H1 (cell line): ENCODE measurements around the gene LPCAT3. TPM values are rescaled to one million over a fixed set of nuclear protein-coding genes. Genes with fewer than 3 reads are reported as not detected.

ENCODE experiments used
- BCL11A ChIP-seq, 2 experiments: IDR thresholded peaks; one replicate each; pipeline ENCODE4 v1.6.1; 2011; ENCODE audit warnings: low read depth in 2 of 2, low read length in 2 of 2, mild to moderate bottlenecking in 2 of 2
- CHD1 ChIP-seq: IDR thresholded peaks from 2 replicates; pipeline ENCODE4 v1.6.1; 2012; ENCODE audit warnings: low read depth, low read length, improper control_type of control experiment
- CHD7 ChIP-seq: fragments of 300-600 bp; sonication (generic); IDR thresholded peaks from 2 replicates; pipeline ENCODE4 v1.7.1; 2012; ENCODE audit warnings: low read length, moderate library complexity, mild to moderate bottlenecking, inconsistent platforms; ENCODE audit not compliant: insufficient replicate concordance
- EZH2 ChIP-seq: fragments of 200-600 bp; sonication (generic); IDR thresholded peaks from 2 replicates; pipeline ENCODE4 v1.7.1; 2012; ENCODE audit warnings: low read depth, mild to moderate bottlenecking, moderate library complexity, low read length, inconsistent platforms; ENCODE audit not compliant: severe bottlenecking
- GABPA ChIP-seq: IDR thresholded peaks from 2 replicates; pipeline ENCODE4 v1.6.1; 2011; ENCODE audit warnings: mild to moderate bottlenecking, low read length, moderate library complexity, borderline replicate concordance; ENCODE audit not compliant: insufficient read depth
- HDAC6 ChIP-seq: IDR thresholded peaks from one replicate; pipeline ENCODE4 v1.7.1; 2012; ENCODE audit warnings: low read depth, mild to moderate bottlenecking, inconsistent platforms, low read length, moderate library complexity
- SP1 ChIP-seq: IDR thresholded peaks from 2 replicates; pipeline ENCODE4 v1.6.1; 2011; ENCODE audit warnings: low read depth, low read length
- SP4 ChIP-seq: IDR thresholded peaks from 2 replicates; pipeline ENCODE4 v1.6.1; 2012; ENCODE audit warnings: low read length, inconsistent platforms
- TAF1 ChIP-seq: IDR thresholded peaks from 2 replicates; pipeline ENCODE4 v1.6.1; 2011; ENCODE audit warnings: mild to moderate bottlenecking, low read depth, low read length
- polyA plus RNA-seq, 7 experiments: library from polyadenylated mRNA; depleted of rRNA in 3 of 7; stranded (reverse) in 5 of 7; unstranded in 2 of 7; fragments of >200 nt in 5 of 7; fragments of 200-250 nt in 2 of 7; gene quantifications; 1 replicate in 5 of 7; 2 replicates in 1 of 7; 4 replicates in 1 of 7; pipeline versions ENCODE4 v1.2.1 to v1.2.3, GENCODE V29; 2011 to 2013; ENCODE audit warnings: missing spikeins in 2 of 7, mixed read lengths in 2 of 7
- total RNA-seq: library from RNA; stranded (reverse); fragmentation: NEBNext Ultra II Directional; extraction: Animal tissue kit (Norgen Biotek cat#: 25700); gene quantifications from 2 replicates; pipeline ENCODE4 v1.2.1, GENCODE V29; 2021

LPCAT3 gene
- total and polyA plus RNA-seq, 2 of the 8 experiments (the other 6 are each of a cell fraction or from before 2014, with no cell fraction given) = 55.8 to 70.4 TPM

DNA sequence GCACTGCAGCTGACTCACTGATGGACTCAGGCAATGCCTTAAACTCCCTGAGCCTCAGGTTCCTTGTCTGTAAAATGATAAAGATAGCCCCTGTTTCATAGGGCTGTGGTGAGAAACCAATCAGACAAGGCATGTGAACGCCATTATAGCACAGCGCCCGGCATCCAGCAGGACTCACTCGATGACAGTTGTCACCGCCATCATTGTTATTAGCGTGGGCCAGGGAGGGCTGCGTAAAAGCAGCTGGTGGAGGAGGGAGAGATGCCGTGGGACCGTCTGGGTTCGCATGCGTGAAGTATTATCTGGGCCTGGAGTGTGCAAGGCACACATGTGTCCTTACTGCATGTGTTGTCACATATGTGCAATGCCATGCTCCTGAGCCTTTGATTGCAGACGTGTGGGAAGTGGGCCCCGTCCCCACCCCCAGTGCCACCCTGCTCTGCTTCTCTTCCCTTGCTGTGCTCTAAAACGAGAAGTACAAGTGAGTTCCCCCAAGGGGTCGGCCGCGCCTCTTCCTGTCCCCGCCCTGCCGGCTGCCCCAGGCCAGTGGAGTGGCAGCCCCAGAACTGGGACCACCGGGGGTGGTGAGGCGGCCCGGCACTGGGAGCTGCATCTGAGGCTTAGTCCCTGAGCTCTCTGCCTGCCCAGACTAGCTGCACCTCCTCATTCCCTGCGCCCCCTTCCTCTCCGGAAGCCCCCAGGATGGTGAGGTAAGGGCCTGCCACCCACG lies 67.3 kb downstream of the LPCAT3 start, which contains the start of gene PTPN6 (continued):
- TF ChIP-seq CHD7 = no peak
- no peak for TF ChIP-seq HDAC6
- no peak for TF ChIP-seq SP4
- no peak for TF ChIP-seq TAF1
- no peak for TF ChIP-seq EZH2
- no peak for TF ChIP-seq SP1
- TF ChIP-seq CHD1 = no peak
- TF ChIP-seq GABPA = no peak
- no peak for TF ChIP-seq BCL11A (IDR thresholded peaks at IDR 0.05; ENCODE audit: low read depth in 2 of 2, low read length in 2 of 2)
